ENCODE measurements around the gene CRYGS.
"Not testable (repeated sequence)": the region's sequence is repeated elsewhere in the genome, so short reads cannot be mapped to it uniquely, and the experiment has no call there.

CRYGS gene

DNA sequence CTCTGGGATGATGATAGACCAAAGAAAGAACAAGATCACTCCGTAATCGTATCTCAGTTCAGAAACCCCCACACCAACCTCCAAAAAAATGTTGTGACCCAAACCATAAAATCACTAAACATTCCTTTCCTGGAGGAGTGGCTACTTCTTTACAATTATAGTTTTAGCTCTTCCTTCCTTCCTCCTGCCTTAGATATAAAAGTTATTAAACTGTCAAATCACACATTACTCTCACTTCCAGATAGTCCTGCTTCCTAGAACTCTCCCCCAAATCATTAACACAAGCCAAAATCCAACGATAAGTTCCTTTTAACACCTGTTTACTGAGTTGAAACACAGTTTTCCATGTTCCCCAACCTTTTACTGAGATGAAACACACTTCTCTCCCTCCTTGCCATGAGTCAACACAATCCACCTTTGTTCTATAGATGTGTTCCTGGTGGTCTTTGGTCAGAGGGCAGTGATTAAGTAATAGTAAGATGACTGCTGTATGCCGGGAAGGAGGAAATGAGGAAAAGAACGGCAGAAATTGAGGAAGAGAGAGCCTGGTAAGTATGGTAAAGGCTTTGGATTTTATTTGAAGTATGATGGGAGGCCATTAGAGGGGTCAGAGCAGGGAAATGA, 8.3 kb upstream of the CRYGS start:
- no peak for DNase-seq (ENCODE audit: low spot score)

- no peak for DNase-seq (ENCODE audit: low spot score)
Measured at GRCh38 chr3:186551387-186551786, 7.2 kb upstream of the CRYGS start.

GRCh38 chr3:186549497-186549896, 5.3 kb upstream of the CRYGS start:
- no peak for DNase-seq (ENCODE audit: low spot score)

GRCh38 chr3:186540835-186541226, 3.3 kb downstream of the CRYGS start:
- no peak for DNase-seq (ENCODE audit: low spot score)

DNA sequence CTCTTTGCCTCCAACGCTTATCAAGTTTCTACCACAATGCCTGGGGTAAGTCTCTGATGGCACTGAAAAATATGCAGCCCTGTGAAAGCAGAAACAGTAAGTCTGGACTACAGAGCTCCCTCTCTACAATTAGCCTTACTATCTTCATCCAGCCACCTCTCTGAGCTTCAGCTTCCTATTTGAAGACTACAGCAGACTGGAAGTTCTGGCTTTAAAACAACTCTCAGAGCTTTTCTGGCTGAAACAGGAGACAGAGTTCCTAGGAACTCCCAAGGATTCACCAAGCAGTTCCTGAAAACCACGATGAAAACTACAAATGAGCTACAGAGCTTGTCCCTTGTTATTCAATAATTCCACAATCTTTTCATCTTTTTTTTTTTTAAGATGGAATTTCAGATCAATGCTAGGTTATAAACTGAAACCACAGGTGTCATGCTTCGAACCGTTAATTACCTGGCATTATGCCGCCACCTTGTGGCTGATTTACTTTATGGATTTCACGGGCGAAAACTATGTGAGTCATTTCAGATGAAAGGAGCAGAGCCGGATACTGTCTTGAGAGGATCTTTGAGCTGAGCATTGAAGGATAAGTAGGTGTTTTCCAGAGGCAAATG, 3.9 kb downstream of the CRYGS start:
- peak; percentile 62 for DNase-seq (ENCODE audit: low spot score)

DNA sequence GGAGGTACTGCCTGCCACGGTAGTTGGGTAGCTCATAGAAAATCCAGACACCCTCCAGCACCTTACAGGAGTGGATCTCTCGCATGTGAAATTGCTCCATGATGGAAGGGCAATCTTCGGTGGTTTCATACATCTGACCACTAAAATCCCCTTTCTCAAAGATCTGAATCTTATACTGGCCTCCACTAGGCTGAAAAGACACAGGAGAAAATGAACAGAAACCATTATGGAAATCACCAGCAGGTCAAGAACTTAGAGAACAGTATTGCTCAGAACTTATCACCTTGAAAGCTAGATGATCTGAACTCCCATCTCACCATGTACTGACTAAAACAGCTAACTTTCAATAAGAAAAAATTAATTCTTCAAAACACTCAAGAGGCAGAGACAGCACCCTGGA, 5.4 kb downstream of the CRYGS start:
- no peak for DNase-seq (ENCODE audit: low spot score)

GRCh38 chr3:186536883-186537844, 7.0 kb downstream of the CRYGS start:
- DNase-seq (ENCODE audit: low spot score) = no peak

GRCh38 chr3:186534113-186534669, 10.0 kb downstream of the CRYGS start:
- DNase-seq (ENCODE audit: low spot score) = peak; percentile 79

- peak; percentile 51 for DNase-seq (ENCODE audit: low spot score)
Measured at GRCh38 chr3:186532598-186533072, 11.5 kb downstream of the CRYGS start.

GRCh38 chr3:186531694-186532093, 12.5 kb downstream of the CRYGS start:
- DNase-seq (ENCODE audit: low spot score) = not testable (repeated sequence)

- DNase-seq (ENCODE audit: low spot score) = no peak
Measured at GRCh38 chr3:186530415-186530814, 13.8 kb downstream of the CRYGS start.

GRCh38 chr3:186529201-186529999, 14.8 kb downstream of the CRYGS start:
- no peak for DNase-seq (ENCODE audit: low spot score)

DNA sequence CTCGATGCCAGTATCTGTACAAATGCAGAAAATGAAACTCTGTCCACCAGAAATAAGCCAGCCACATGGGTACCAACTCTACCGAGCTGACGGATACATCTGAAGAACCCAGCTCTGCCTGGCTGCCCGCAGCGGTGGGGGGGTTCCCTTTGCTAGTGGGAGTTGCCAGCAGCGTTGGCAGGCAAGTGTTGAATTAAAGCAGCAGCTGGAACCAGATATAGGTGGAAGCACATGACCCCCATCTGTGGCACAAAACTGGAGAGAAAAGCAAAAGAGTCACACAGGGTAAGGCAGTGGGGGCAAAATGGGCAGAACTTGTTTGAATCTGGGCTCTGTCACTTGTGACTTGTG, 17.9 kb downstream of the CRYGS start:
- DNase-seq (ENCODE audit: low spot score) = peak; percentile 70

GRCh38 chr3:186525369-186526255, 18.6 kb downstream of the CRYGS start:
- peak; percentile 38 for DNase-seq (ENCODE audit: low spot score)

DNA sequence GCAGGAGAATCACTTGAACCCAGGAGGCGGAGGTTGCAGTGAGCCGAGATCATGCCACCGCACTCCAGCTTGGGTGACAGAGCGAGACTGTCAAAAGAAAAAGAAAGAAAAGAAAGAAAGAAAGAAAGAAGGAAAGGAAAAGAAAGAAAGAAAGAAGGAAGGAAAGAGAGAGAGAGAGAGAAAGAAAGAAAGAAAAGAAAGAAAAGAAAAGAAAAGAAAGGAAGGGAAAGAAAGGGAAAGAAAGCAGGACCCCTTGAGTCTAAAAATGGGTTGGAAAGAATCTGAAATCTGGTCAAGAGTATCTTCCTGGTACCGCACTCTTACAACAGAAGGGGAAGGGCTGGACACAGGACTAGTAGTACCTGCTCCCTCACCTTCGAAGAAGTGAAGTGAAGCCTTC, 19.6 kb downstream of the CRYGS start:
- DNase-seq (ENCODE audit: low spot score) = no peak

- DNase-seq (ENCODE audit: low spot score) = no peak
Measured at GRCh38 chr3:186523434-186523833, 20.7 kb downstream of the CRYGS start.

DNA sequence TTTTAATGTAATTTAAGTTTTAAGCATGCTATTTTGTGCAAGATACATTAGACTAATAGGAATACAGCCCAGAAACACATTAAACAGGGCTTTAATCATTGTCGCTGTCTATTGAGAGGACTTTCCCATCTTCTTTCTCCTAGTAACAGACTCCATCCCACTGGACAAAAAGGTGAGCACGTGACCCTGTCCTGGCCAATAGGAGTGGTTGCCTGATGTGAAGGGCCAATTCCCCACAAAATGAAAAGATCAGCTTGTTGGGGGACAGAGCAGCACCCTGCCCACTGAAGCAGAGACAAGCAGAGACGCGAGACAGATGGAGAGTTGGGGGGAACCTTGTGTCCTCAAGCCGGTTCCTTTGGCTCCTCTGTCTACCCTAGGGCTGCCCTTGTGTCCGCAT, 21.2 kb downstream of the CRYGS start:
- DNase-seq (ENCODE audit: low spot score) = no peak

DNA sequence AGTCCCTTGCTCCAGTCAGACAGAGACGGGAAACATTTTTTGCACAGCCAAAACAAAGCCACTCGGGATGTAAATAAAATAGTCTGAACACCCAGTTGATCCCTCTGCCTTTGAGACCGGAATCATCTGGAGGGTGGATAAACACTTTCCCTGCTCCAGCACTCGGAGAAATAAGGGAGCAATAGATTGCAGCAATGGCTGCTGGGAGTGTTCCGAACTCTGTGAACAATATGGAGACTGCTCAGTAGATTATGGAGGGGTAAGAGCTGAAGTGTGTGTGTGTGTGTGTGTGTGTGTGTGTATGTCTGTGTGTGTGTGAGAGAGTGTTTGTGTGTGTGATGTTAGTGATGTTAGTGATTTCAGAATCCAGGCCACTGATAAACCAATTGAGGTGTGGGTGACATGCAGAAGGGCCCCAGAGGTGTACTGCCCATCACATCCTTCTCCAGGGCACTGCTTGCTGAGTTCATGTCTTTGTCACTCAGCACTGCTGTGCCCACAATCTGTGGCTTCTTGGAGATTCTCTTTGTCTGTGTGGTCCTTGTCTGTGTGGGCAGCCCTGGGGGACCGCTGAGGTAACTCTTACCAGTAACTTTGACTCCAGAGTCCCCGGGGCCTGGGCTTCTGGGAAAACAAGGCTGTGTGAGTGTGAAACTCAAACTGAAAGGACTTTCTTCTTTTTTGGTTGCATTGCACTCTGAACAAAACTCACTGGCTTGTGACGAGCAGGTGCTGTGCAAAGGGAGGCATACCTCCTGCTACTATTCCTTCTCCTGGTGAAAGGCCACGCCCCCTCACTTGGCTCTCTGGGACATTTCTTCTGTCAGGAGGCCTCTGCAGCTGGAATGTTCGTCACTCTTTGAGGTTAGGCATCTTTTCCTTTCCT, 23.0 kb downstream of the CRYGS start:
- DNase-seq (ENCODE audit: low spot score) = peak; percentile 59

- DNase-seq (ENCODE audit: low spot score) = no peak
Measured at GRCh38 chr3:186520431-186520830, 23.7 kb downstream of the CRYGS start.
